Ovary (tissue), 9 donors: Measurements from ENCODE around the gene RRP15. TPM values are rescaled to one million over a fixed set of nuclear protein-coding genes. Genes with fewer than 3 reads are reported as not detected.

Source experiments
- DNase-seq, 5 donors: peaks; one replicate each; pipeline ENCODE4 v3.0.0-alpha.2; 2019 to 2020
- H3K27ac ChIP-seq, 2 donors: fragments of 200-600 bp; one replicate each; pipeline versions ENCODE4 v1.5.1 to v1.8.0; 2019 to 2022
- H3K27me3 ChIP-seq: fragments of 200-600 bp; one replicate; pipeline ENCODE4 v1.8.0; 2022
- H3K36me3 ChIP-seq: fragments of 200-600 bp; sonication (generic); one replicate; pipeline ENCODE4 v1.5.1; 2019
- H3K4me1 ChIP-seq: one replicate; pipeline ENCODE4 v1.8.1; 2013; ENCODE audit warnings: mild to moderate bottlenecking, moderate library complexity; ENCODE audit not compliant: insufficient read depth
- H3K4me3 ChIP-seq: fragments of 200-600 bp; sonication (generic); one replicate; pipeline ENCODE4 v1.5.1; 2017
- H3K9me3 ChIP-seq, 2 donors: fragments of 200-600 bp in 1 of 2; sonication (generic) in 1 of 2; one replicate each; pipeline versions ENCODE4 v1.5.1 to v1.8.1; 2013 to 2019; ENCODE audit warnings: mild to moderate bottlenecking in 1 of 2, moderate library complexity in 1 of 2
- CTCF ChIP-seq, 3 donors: fragments of 450-650 bp in 2 of 3; fragments of 200-600 bp in 1 of 3; IDR thresholded peaks; one replicate each; pipeline versions ENCODE4 v1.5.1 to v1.8.0; 2016 to 2022; ENCODE audit warnings: antibody characterized with exemption in 3 of 3, mild to moderate bottlenecking in 1 of 3
- EP300 ChIP-seq: sonication (generic); formaldehyde crosslinking; IDR thresholded peaks from one replicate; pipeline ENCODE4 v1.6.1; 2017; ENCODE audit warnings: antibody characterized with exemption
- POLR2A ChIP-seq: fragments of 450-650 bp; IDR thresholded peaks from one replicate; pipeline ENCODE4 v1.6.1; 2017; ENCODE audit warnings: antibody characterized with exemption, mild to moderate bottlenecking, moderate library complexity
- WGBS, 3 donors: extraction: QIAGEN DNeasy Blood & Tissue Kit in 1 of 3; methylation state at CpG; one replicate each; pipeline versions ENCODE4 v1.1.5 to v1.1.7; 2013 to 2017; 5-methylcytosine and 5-hydroxymethylcytosine counted together
- intact Hi-C, 4 donors: fragments of 100-400 bp; cut with DNase I; formaldehyde crosslinking; loops; one replicate each; pipeline versions ENCODE4 v1.11.0 to v1.15.1; 2022 to 2023
- polyA plus RNA-seq, 2 donors: library from polyadenylated mRNA; stranded (reverse); fragments of 200-250 nt in 1 of 2; fragments of 350-450 nt in 1 of 2; fragmentation: Illumina TruSeq in 1 of 2; extraction: RNeasy Lipid Tissue Mini Kit (QIAGEN cat#74804) in 1 of 2; gene quantifications; one replicate each; pipeline ENCODE4 v1.2.3, GENCODE V29; 2013 to 2014
- total RNA-seq, 7 donors: library from RNA; depleted of rRNA in 2 of 7; stranded (reverse); fragments of >200 nt in 2 of 7; fragmentation: NEBNext Ultra II Directional in 3 of 7; extraction: Animal tissue kit (Norgen Biotek cat#: 25700) in 3 of 7; gene quantifications; one replicate each; pipeline versions ENCODE4 v1.1.0 to v1.2.4, GENCODE V29; 2016 to 2023
- donor health status: DM: no; HTN: no; CAD: no; lungs with moderate emphysema.
- donor health status: DM: no; HTN: no; CAD: no.
- donor health status: Bipolar disorder and iron deficiency.
- donor health status: DM: yes; HTN: yes; CAD: no.
- donor health status: DM: no; HTN: no; CAD: no.
- donor health status: DM: yes; HTN: yes; CAD: no.

The RRP15 gene
- total and polyA plus RNA-seq, 9 donors = 2.3 to 27.9 (median 17.7) TPM

- WGBS, 3 donors = 16 to 24% (median 22%) methylated on average over 10 of the region's 10 CpGs
Measured at GRCh38 chr1:218351391-218352074, 66.4 kb downstream of the RRP15 start.

GRCh38 chr1:218352075-218352438 is 67.0 kb downstream of the RRP15 start:
- Histone ChIP-seq H3K36me3 (no peaks in the 10 kb centered on the region), H3K27ac (peak overlapping the region in 1 of 2 donors; percentile 80), H3K4me1 (peaks cover 4% of the 10 kb centered on the region), H3K4me3 (no peak overlapping the region), H3K9me3 (no peaks in the 10 kb centered on the region), H3K27me3 (no peaks in the 10 kb centered on the region)
- DNase-seq = no peak
- no peak for TF ChIP-seq EP300
- TF ChIP-seq POLR2A = no peak
- TF ChIP-seq CTCF (IDR thresholded peaks at IDR 0.05) = no peak
- 85 to 89% (median 88%) methylated on average over 8 of the region's 8 CpGs for WGBS, 3 donors
- intact Hi-C loops = loop anchor here in 1 of 4 donors (10.0 kb wide), 1 partner anchor 83 kb away; no protein-coding TSS in a partner anchor

More at GRCh38 chr1:218351391-218352074, 66.4 kb downstream of the RRP15 start:
- Histone ChIP-seq H3K9me3 (no peaks in the 10 kb centered on the region), H3K36me3 (no peaks in the 10 kb centered on the region), H3K4me1 (peaks cover 4% of the 10 kb centered on the region), H3K27ac (peak overlapping the region in 1 of 2 donors; percentile 80), H3K4me3 (peak overlapping the region; percentile 21), H3K27me3 (no peaks in the 10 kb centered on the region)
- intact Hi-C loops = loop anchor here in 1 of 4 donors (10.0 kb wide), 1 partner anchor 83 kb away; no protein-coding TSS in a partner anchor
- TF ChIP-seq CTCF (IDR thresholded peaks at IDR 0.05) (peak; percentile 19 to 52 (median 33)), POLR2A (no peak), EP300 (no peak)
- peak in 2 of 5 donors; percentile 46 for DNase-seq

GRCh38 chr1:218353656-218354055 is 68.6 kb downstream of the RRP15 start:
- intact Hi-C loops = loop anchor here in 1 of 4 donors (10.0 kb wide), 1 partner anchor 81 kb away; no protein-coding TSS in a partner anchor
- 95 to 97% (median 97%) methylated on average over 4 of the region's 4 CpGs for WGBS, 3 donors

DNA sequence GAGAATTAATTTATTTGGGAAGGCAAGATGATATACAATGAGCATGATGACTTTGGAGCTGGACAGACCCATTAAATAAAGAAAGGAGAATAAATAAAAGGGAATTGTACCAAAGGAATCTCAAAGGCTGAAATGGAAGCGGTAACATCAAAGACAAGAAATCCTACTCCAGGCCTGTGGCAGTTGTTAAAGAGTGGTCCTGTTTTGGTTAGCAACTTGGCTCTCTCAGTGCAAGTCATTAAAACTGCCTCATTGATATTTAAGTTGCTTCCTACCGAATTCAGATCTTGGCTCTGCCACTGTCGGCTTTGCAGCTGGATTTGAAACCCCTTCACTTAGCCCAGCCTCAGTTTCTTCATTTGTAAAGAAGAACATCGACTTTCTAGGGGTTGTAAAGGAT is 70.2 kb downstream of the RRP15 start:
- Histone ChIP-seq H3K27ac (no peak overlapping the region), H3K4me3 (no peak overlapping the region), H3K36me3 (no peaks in the 10 kb centered on the region), H3K4me1 (peaks cover 4% of the 10 kb centered on the region), H3K27me3 (no peaks in the 10 kb centered on the region), H3K9me3 (no peaks in the 10 kb centered on the region)
- no peak for DNase-seq
- TF ChIP-seq EP300 (no peak), POLR2A (no peak), CTCF (IDR thresholded peaks at IDR 0.05) (no peak)
- intact Hi-C loops = loop anchor here in 1 of 4 donors (10.0 kb wide), 1 partner anchor 80 kb away; no protein-coding TSS in a partner anchor
- 81 to 86% (median 82%) methylated on average over 4 of the region's 4 CpGs for WGBS, 3 donors

More at GRCh38 chr1:218353656-218354055, 68.6 kb downstream of the RRP15 start:
- peaks cover 4% of the 10 kb centered on the region for H3K4me1 ChIP-seq
- no peaks in the 10 kb centered on the region for H3K27me3 ChIP-seq
- no peak for TF ChIP-seq POLR2A
- TF ChIP-seq CTCF (IDR thresholded peaks at IDR 0.05) = no peak
- no peak for TF ChIP-seq EP300
- no peak for DNase-seq
- H3K27ac ChIP-seq = no peak overlapping the region
- H3K36me3 ChIP-seq = no peaks in the 10 kb centered on the region
- H3K9me3 ChIP-seq = no peaks in the 10 kb centered on the region
- no peak overlapping the region for H3K4me3 ChIP-seq
